Measurements from ENCODE around the gene AK9.
A peak's percentile ranks its signal among the peaks of the same experiment; 100 is the strongest.
"Not testable (repeated sequence)": the region's sequence is repeated elsewhere in the genome, so short reads cannot be mapped to it uniquely, and the experiment has no call there.

The AK9 gene

DNA sequence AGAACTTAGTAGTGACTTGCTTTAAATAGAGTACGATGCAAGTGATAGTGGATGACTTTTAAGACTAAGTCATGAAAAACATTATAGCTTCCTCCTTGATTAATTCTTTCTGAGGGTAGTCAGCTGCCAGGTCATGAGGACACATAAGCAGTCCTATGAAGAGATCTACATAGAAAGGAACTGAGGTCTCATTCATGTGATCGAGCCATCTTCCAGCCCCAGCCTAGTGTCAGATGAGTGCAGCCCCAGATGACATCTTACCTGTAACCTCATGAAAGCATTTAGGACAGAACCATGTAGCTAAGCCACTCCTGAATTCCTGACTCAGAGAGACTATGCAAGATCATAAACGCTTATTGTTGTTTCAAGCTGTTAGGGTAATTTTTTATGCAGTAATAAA is 67.7 kb downstream of the AK9 start:
- no peak for DNase-seq (ENCODE audit: low read depth)

DNA sequence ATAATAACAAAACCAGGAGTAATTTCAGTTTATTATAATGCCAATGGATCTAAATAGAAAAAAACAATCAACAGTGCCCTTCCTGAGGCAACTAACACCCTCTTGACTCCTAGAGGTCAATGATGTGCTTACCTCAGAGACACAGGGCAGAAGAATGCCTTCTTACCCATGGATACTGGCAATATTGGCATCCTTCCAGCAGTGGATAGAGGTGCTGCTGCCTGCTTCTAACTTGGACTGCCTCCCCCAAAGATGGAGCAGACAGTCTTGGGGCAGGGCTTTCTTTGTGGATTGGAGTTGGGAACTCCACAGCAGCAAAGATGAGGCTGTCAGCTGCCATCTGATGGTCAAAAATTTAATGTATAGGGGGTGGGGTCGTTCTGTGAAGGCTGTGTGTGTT is 78.7 kb downstream of the AK9 start:
- no peak for DNase-seq (ENCODE audit: low read depth)

DNA sequence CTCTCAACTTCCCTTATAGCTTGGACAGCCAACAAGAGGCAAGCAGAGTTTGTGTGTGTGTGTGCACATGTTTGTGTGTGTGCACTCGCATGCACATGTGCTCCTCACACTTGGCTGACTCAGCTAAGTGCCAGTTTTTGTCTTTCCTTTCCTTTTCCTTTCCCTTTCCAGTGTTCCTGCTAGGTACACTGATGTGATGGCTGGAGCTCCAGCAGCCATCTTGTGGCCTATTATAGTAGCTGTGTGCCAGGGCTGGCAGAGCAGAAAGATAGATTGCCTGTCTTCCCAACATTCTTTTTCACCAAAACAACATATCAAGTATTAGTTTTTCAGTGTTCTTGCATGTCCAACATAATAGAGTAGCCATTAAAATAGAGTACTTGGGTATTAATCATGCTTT is 79.5 kb downstream of the AK9 start:
- DNase-seq (ENCODE audit: low read depth) = no peak

DNA sequence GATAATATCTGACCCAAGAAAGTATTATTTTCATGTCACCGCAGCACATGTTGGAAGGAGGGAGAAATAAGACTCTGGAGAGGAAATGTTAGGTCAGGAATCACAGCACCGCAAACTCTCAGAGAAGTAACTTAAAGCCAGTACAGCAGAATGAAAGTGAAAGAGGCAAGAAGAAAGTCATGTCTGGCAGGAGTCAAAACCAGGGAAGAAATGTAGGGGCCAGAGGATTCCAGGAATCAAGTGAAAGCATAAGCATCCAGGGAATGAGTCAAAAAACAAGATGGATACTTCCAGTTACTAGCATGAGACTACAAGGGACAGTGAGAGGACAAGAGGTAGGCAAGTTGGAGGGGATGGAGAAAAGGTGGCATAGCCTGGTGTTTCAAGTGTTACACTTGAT is 80.4 kb downstream of the AK9 start:
- no peak for DNase-seq (ENCODE audit: low read depth)

DNA sequence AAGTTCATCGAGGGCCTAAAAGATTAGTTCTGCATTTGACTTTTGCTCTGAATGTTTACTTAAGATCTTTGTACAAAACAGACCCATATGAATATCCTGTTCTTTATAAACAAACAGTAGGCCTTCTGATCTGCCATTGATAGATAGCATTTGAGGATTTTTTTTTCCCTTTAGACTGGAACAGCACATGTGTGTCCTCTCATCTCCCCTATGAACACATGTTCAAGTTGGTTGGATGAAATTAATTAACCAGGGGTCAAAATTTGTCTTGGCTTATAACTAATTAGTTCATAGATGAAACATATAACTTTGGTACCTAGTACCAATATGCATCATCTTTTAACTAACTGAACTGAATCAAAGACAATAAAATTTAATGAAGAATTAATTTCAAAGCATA is 81.3 kb downstream of the AK9 start:
- no peak for DNase-seq (ENCODE audit: low read depth)

DNA sequence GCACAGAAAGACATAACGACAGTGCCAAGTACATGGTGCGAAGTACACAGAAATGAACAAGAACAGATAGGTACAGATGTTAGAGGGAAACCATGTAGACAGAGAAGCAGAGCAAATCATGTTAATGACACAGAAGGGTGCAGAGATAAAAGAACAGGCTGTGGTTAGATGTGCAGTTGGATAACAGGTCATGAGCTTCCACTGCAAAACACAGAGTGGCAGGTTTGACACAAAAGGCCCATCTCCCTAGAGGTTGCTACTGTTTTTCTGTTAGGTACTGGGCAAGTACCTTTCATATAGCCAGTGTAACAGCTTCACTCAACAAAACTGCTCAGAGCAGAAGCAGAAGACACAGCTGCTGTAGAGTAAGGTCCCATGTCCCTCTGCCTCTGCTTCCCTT is 84.6 kb downstream of the AK9 start:
- no peak for DNase-seq (ENCODE audit: low read depth)

DNA sequence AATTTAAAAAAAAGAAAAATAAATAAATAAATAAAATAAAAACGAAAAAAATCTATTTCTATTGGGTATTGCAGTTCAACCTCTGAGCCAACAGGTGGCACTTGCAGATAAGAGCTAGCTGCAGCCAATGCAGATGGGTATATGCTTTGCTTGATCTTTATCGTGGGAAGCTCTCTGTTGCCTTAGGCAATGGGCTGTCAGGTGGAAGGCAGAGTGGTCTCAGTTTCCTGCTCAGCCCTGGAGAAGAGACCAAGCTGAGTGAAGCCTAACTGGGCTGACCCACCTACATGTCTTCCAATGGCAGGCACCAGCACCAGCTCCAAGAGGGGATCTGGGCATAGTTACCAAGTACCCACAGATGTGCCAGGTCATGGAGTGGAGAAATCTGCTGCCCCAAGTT is 95.0 kb downstream of the AK9 start:
- no peak for DNase-seq (ENCODE audit: low read depth)

DNA sequence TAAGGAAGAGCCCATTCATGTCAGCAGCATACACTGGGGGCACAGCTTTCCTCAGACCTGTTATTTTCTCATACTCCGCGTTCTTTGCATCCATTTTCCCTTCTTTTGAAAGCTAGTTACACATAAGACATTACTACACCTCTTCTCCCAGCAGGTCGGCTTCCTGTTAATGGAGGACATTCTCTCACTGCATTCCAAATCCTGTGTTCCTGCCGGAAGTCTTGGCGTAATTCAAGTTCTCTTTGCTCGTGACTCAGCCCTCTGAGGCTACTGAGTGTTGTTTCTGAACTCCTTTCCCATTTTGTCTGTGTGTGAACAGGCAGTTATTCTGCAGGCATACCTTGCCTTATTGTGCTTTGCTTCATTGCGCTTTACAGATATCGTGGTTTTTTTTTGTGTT is 110.5 kb downstream of the AK9 start:
- DNase-seq (ENCODE audit: low read depth) = no peak

DNA sequence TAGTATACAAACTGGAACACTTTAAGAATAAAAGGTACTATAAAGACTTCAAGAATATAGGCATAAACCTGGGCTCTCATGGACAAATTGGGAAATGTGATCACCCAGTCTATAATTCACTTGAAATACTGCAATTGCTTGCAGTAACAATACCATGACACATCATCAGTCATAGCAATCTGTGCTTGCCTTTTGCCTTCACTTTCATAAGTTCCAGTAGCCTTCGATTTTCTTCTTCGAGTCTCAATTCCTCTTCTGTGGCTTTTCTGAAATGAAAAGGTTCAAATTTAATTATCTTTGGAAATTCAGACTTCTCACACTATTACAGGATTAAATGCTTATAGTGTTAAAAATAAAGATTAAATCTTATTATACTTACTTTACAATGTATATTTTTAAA is 111.6 kb downstream of the AK9 start:
- no peak for DNase-seq (ENCODE audit: low read depth)

DNA sequence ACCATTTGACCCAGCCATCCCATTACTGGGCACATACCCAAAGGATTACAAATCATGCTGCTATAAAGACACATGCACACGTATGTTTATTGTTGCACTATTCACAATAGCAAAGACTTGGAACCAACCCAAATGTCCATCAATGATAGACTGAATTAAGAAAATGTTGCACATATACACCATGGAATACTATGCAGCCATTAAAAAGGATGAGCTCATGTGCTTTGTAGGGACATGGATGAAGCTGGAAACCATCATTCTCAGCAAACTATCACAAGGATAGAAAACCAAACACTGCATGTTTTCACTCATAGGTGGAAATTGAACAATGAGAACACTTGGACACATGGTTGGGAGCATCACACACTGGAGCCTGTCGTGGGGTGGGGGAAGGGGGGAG is 121.1 kb downstream of the AK9 start:
- DNase-seq (ENCODE audit: low read depth) = not testable (repeated sequence)

DNA sequence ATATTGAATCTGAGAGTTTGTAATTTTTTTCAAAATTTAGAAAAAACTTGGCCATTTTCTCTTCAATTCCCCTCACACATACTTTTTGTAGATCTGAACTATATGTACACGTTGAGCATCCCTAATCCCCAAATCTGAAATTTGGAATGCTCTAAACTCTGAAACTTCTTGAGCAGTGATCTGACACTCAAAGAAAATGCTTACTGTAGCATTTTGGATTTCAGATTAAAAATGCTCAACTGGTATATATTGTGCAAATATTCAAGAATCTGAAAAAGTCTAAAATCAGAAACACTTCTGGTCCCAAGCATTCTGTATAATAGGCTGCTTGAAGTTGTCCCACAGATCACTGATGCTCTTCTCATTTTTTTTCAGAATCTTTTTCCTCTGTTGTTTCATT is 129.2 kb downstream of the AK9 start:
- no peak for DNase-seq (ENCODE audit: low read depth)

DNA sequence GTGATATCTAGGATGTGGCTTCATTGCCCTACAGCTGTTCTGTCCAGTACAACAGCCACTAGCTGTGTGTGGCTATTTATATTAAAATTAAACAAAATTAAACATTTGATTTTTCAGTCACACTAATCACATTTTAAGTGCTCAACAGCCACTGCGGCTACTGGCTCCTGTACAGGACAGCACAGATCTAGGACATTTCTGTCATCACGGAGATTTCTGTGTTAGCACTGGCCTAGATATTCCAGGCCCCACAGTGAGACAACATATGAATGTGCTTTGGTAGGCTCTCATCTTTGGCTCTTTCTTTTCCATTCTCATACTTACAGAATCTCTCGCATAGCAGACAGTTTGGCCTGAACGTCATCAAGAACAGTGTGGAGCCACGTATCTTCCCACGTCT is 159.6 kb downstream of the AK9 start:
- DNase-seq (ENCODE audit: low read depth) = no peak

DNA sequence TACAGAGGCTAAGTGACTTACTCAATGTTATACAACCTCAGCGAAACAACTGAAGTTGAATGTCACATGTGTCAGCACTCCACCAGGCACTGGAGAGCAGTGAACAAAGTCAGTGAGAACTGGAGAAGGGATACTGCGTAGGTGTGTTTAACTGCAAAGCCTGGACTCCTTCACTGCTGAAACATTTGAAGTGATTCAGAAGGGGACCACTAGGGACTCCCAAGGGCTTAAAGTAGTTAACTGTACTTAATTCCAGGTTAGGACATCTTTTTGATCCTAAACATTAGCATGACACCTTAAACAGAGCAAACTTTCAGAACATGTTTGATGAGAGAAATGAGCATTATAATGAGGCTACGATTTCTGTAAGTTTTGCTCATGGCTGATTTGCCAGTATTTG is 163.0 kb downstream of the AK9 start:
- DNase-seq (ENCODE audit: low read depth) = no peak

DNA sequence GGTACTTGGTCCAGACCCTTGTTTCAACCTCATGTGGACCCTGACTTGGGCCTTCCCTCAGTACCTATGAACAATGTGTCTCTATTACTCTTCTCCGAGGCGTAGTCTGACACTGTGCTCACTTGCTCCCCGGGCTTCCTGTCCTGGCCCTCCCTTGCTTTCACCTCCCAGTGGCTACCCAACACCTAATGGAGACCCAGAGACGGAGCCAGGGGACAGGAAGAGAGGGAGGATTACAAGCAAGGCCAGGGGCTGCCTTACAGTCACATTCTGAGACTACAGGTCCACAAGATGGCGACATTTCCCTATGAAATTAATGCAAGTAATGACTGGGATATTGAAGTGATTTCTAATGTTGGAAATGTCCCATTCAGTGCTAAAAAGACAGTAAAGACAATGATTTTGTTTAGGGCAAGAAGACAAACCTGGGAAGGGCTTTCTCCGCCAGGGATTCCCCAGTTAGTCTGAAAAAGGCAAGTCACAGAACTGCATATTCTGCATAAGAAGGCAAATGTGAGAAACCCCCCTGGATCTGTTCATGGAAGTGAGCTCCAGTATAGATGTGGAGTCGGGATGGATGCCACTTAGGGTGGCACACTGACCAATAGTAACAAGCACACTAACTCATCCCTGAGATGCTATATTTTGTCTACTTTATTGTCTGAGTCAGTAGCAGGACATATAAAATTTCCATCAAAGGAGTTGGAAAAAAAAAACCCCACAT is 163.9 kb downstream of the AK9 start:
- peak; percentile 36 for DNase-seq (ENCODE audit: low read depth)

DNA sequence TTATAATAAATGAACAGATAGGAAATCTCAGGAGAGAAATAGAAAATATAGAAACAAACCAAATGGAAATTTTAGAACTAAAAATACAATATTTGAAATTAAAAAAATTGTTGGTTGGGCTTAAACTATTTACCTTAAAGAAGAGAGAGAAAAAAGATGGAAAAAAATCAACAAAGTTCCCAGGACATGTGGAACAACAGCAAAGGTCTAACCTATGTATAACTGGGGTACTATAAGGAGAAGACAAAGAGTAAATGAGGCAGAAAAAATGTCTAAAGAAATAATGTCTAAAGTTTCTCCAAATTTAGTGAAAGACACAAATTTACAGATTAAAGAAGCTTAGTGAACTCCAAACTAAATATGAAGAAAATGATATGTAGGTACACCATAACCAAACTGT is 166.9 kb downstream of the AK9 start:
- no peak for DNase-seq (ENCODE audit: low read depth)

DNA sequence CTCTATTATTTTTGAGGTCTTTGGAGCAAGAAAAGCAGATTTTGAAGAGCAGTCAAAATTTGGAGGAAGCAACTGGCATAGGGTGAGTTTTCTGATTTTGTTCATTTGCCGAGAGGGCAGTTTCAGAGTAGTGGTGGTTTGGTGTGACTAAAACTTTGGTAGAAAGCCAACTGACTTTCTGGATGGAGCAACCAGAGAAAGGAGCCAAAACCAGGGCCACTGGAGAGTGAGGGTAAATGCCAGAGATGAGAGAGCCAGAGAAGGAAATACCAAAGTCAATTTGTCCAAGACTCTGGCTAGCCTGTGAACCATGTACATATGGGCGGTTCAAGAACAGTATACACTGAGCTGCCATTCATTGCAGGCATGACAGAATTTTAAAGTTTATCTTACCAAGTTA is 167.5 kb downstream of the AK9 start:
- no peak for DNase-seq (ENCODE audit: low read depth)

DNA sequence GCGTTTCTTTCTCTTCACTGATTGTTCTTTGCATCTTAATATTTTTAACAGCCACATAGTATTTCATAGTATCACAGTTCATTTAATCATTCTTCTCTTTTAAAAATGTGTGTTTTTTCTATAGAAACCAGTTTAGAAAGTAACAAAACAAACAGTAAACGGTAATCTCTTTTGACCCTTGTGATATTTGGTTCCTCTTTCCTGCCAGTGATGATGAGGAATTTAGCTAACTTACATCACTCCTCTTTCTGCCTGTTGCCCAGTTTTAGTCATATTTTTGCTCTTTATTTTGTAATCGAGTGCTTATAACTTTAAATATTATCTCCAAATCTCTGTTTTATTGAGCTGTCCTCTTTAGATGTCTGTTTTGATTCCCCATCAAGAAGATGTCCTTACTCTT is 169.9 kb downstream of the AK9 start:
- DNase-seq (ENCODE audit: low read depth) = no peak

DNA sequence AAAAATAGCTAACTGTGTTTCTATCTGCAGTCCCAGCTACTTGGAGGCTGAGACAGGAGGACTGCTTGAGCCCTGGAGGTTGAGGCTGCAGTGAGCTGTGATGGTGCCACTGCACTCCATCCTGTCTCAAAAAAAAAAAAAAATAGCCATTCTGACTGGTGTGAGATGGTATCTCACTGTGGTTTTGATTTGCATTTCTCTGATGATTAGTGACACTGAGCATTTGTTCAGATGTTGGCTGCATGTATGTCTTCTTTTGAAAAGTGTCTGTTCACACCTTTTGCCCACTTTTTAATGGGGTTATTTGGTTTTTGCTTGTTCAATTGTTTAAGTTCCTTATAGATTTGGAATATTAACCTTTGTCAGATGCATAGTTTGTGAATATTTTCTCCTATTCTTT is 171.4 kb downstream of the AK9 start:
- not testable (repeated sequence) for DNase-seq (ENCODE audit: low read depth)

DNA sequence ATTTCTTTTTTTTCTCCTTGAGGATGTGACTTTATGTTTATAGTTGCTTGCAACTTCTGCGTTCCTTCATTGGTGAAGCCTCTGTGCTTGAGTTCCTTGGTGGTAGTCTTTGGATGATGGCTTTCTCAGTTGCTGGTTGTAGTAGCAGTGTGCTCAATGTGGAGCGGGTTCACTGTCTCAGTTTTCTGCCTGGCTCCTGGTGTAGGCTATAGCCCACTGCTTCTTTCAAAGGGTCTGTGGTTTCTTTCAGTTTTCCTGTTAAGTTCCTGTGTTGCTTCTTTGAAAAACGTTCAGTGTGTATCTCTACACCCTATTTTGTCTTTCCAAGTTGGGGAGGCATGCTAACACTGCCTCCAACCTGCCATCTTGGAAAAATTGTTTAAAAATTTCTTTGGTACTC is 174.1 kb downstream of the AK9 start:
- DNase-seq (ENCODE audit: low read depth) = no peak

DNA sequence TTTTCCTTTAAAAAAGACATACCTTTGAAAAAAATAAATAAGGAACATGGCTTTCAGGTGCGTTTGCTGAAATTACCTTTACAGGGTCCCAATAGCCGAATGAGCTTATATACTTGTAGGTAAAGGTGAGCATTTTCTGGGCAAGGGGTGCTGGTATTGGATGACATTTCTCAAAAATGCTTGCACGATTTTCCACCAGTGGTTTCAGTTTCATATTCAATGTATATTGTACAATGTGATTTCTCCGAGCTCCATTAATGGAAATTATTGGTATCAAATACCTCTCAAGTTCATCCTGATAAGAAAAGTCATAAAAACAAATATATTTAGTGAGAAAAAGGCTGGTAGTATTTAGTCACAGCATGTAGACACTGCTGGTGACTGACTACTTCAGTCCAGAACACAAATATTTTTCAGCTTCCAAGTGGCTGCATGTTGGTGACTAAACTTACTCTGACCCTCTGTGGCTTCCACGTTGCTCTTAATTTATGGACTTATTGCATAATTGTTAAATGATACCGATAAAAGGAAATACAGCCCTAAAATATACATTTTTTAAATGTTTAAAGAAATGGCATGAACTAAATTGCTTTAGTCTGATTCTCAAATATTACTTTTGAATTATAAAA is 175.1 kb downstream of the AK9 start:
- DNase-seq (ENCODE audit: low read depth) = no peak

DNA sequence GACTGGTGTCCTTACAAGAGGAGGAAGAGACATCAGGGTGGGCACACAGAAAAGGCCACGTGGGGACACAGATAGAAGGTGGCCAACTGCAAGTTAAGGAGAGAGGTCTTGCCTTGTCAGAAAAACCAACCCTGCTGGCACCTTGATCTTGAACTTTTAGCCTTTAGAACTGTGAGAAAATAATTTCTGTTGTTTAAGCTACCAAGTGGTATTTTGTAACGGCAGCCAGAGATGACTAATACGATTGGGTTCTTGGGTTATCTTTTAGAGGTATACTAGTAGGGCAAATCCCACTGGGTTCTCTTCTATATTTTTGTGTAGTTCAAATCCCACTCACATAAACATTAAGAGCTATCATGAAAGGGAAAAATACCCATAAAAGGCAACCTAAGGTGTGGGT is 176.1 kb downstream of the AK9 start:
- DNase-seq (ENCODE audit: low read depth) = no peak

DNA sequence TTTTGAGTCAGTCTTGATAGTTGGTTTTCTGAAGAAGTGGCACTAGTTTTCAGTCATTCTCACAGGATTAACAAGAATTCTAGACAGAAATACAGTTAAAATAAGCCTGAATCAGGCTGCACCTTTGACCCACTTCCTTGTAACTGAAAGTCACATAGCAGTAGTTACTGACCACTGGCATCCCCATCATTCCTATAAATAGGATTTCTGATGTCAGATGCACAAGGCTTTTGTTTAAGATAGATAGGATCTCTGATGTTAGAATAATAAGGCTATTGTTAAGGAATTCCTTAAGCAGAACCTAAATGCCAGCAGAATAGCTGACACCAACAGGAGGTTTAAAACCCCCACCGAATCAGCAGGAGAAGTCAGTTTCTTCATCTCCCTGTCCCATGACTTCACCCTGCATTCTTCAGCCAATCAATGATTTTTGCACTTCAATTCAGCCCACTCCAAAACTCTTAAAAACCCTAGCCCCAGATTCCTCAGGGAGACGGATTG is 177.4 kb downstream of the AK9 start:
- DNase-seq (ENCODE audit: low read depth) = no peak

DNA sequence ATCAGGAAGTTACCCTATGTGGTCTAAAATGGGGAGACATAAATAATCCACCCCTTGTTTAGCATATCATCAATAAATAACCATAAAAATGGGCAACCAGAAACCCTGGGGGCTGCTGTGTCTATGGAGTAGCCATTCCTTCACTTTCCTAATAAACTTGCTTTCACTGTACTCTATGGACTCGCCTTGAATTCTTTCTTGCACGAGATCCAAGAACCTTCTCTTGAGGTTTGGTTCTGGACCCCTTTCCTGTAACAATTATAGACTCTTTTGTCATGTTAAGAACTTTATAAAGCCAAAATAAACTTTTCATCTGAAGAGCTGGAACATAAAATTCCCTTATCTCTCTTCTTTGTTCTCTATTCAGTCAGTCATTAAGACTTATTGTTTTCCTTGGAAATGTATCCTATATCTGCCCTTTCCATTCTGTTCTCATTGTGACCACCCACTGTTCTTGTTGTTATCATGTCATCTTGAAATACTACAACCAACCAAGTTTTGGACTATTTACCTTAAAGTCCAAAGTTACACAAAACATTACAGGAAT is 178.7 kb downstream of the AK9 start:
- DNase-seq (ENCODE audit: low read depth) = no peak

DNA sequence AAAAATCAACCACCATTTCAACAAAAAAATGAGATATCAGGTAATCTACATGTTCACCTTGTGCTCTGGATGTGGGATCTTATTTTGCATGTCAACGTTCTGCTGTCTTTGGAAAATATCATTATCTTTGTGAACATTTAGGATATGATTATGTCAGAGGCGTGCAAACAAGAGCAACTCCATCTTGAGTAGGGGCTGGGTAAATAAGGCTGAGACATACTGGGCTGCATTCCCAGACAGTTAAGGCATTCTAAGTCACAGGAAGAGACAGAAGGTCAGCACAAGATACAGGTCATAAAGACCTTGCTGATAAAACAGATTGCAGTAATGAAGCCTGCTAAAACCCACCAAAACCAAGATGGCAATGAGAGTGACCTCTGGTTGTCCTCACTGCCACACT is 179.2 kb downstream of the AK9 start:
- DNase-seq (ENCODE audit: low read depth) = no peak
